Uterus (tissue), 4 donors: Measurements from ENCODE around the gene EEF1AKMT3. TPM values are rescaled to one million over a fixed set of nuclear protein-coding genes. Genes with fewer than 3 reads are reported as not detected.

Experiments
- DNase-seq, 2 donors: peaks; one replicate each; pipeline ENCODE4 v3.0.0-alpha.2; 2019 to 2020
- H3K27ac ChIP-seq, 2 donors: fragments of 200-600 bp; sonication (generic); 1 replicate in 1 of 2; 2 replicates in 1 of 2; pipeline ENCODE4 v1.5.1; 2016 to 2018
- H3K27me3 ChIP-seq, 2 donors: fragments of 200-600 bp; sonication (generic); one replicate each; pipeline ENCODE4 v1.5.1; 2018 to 2019; ENCODE audit warnings: control low read depth in 1 of 2
- H3K36me3 ChIP-seq, 2 donors: fragments of 200-600 bp; sonication (generic); one replicate each; pipeline ENCODE4 v1.5.1; 2019; ENCODE audit warnings: control low read depth in 1 of 2
- H3K4me1 ChIP-seq, 2 donors: fragments of 200-600 bp; sonication (generic); one replicate each; pipeline ENCODE4 v1.5.1; 2018 to 2019; ENCODE audit warnings: control low read depth in 1 of 2
- H3K4me3 ChIP-seq, 2 donors: fragments of 200-600 bp; sonication (generic); 1 replicate in 1 of 2; 2 replicates in 1 of 2; pipeline ENCODE4 v1.5.1; 2018 to 2019; ENCODE audit warnings: mild to moderate bottlenecking in 1 of 2
- H3K9me3 ChIP-seq, 2 donors: fragments of 200-600 bp; sonication (generic); one replicate each; pipeline ENCODE4 v1.5.1; 2019; ENCODE audit warnings: control low read depth in 1 of 2
- POLR2A ChIP-seq, 2 donors: fragments of 450-650 bp; IDR thresholded peaks; one replicate each; pipeline ENCODE4 v1.6.1; 2016; ENCODE audit warnings: antibody characterized with exemption in 2 of 2, mild to moderate bottlenecking in 1 of 2, moderate library complexity in 1 of 2
- intact Hi-C: fragments of 100-400 bp; cut with DNase I; formaldehyde crosslinking; loops from one replicate; pipeline ENCODE4 v1.15.1; 2023; ENCODE audit warnings: low total_unique reads
- total RNA-seq, 4 donors: library from RNA; depleted of rRNA in 3 of 4; stranded (reverse); fragments of >200 nt in 3 of 4; gene quantifications; one replicate each; pipeline versions ENCODE4 v1.1.0 to v1.2.4, GENCODE V29; 2014 to 2023
- TF ChIP-seq, protein P1 (sequence below), 4 experiments: fragments of 200-600 bp in 2 of 4; fragments of 450-650 bp in 2 of 4; sonication (generic) in 2 of 4; IDR thresholded peaks; one replicate each; pipeline ENCODE4 v1.5.1; 2016 to 2019; ENCODE audit warnings: antibody characterized with exemption in 4 of 4, mild to moderate bottlenecking in 2 of 4, moderate library complexity in 1 of 4
- donor health status: DM: yes; HTN: yes; CAD: no.

Gene EEF1AKMT3
- 10 to 100 TPM in 2 of 4 donors, 1 to 10 TPM in 2; 2.3 to 15.5 (median 11.5) TPM for total RNA-seq

DNA sequence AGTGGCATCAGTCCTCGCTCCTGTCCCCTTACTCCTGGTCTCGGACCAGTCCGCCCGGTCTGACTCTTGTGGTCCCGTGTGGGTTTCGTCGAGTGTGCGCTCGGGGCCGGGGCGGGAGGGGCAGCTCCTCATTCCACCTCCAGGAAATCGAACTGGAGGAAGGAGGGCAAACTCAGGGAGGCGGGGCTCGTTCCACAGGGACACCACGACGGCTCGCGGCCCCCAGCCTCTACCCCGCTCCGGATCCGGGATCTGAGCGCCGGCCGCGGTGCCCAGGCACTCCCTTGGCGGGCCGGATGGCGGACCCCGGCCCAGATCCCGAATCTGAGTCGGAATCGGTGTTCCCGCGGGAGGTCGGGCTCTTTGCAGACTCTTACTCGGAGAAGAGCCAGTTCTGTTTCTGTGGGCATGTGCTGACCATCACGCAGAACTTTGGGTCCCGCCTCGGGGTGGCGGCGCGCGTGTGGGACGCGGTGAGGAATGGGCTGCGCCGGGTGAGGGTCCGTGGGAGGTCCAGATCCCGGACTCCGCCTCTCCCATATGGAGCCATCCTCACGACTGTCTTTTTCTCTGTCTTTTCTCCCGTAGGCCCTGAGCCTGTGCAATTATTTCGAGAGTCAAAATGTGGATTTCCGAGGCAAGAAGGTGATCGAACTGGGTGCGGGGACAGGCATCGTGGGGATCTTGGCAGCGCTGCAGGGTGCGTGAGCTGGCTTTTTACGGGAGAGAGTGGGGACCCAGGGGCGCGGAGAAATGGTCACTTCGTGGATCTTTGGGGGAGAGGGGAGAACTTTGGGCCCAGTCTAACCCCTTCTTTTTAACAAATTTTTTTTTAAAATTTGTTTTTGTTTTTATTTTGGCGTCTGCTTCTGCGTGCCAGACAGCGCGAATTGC, at the start of gene EEF1AKMT3:
Gene EEF1AKMT3, plus strand, starts transcription at position 186 of the 894 bp plus-strand sequence. Its CDS starts 111 bp downstream, at position 297.
- TF ChIP-seq POLR2A (IDR thresholded peaks at IDR 0.05) = no peak
- TF ChIP-seq, protein P1, sequence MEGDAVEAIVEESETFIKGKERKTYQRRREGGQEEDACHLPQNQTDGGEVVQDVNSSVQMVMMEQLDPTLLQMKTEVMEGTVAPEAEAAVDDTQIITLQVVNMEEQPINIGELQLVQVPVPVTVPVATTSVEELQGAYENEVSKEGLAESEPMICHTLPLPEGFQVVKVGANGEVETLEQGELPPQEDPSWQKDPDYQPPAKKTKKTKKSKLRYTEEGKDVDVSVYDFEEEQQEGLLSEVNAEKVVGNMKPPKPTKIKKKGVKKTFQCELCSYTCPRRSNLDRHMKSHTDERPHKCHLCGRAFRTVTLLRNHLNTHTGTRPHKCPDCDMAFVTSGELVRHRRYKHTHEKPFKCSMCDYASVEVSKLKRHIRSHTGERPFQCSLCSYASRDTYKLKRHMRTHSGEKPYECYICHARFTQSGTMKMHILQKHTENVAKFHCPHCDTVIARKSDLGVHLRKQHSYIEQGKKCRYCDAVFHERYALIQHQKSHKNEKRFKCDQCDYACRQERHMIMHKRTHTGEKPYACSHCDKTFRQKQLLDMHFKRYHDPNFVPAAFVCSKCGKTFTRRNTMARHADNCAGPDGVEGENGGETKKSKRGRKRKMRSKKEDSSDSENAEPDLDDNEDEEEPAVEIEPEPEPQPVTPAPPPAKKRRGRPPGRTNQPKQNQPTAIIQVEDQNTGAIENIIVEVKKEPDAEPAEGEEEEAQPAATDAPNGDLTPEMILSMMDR (IDR thresholded peaks at IDR 0.05) = no peak
- DNase-seq = peak; percentile 61 to 63
- peak within 1 kb of the TSS; percentile 63 to 64 for H3K4me3 ChIP-seq

DNA sequence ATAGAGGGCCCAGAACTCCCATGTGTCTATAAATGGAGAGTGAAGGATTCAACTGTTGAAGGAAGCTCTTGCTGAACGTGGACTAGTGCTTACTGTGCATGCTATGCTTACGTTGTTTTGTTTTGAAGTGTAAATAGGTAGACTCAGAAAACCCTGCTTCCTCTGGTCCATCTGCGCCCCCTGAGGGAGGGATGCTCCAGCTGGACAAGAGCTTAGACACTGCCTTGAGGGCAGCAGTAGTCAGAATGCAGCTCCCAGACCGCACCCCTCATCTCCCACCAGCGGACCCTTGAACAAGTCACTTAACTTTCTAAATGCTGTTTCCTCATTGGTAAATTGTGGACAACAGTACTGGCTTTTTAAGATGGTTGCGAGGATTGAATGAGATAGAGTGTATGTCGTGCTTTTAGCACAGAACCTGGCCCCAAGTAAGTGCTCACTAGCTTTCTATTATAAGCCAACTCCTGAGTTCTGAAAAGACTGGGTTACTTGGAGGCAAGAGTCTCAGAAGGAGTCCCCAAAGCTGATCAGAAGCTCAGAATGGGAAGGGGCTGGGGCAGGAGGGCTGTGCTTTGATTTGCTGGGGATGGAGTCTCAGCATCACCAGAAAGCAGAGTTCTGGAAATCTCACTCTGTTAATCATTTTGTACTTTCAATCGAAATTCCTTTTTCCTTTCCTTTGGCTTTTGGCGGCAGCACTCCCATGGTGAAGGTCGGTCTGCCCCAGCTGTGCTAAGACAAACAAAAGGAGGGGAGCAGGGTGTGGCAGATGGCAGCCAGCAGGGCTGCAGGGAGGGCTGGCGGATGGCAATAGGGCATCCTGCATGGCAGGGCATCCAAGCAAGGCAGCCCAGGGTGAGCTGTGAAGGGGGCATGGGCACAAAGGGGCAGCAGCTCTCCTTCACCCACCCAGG, 49.4 kb upstream of the EEF1AKMT3 start:
- H3K4me1 ChIP-seq = no peaks in the 10 kb centered on the region
- intact Hi-C loops = no loop called here
- H3K27ac ChIP-seq = no peak overlapping the region
- H3K36me3 ChIP-seq = no peaks in the 10 kb centered on the region
- H3K9me3 ChIP-seq = no peaks in the 10 kb centered on the region
- no peaks in the 10 kb centered on the region for H3K27me3 ChIP-seq
- DNase-seq = no peak
- no peak for TF ChIP-seq POLR2A (IDR thresholded peaks at IDR 0.05)
- TF ChIP-seq, protein P1 (IDR thresholded peaks at IDR 0.05) = no peak
- H3K4me3 ChIP-seq = no peak overlapping the region

More for the DNA sequence above, at the start of gene EEF1AKMT3:
- Histone ChIP-seq H3K36me3 (no peaks in the 10 kb centered on the region), H3K27me3 (no peaks in the 10 kb centered on the region), H3K4me1 (peaks cover 0 to 8% of the 10 kb centered on the region in 2 donors), H3K27ac (peak within 1 kb of the TSS; percentile 89 to 96), H3K9me3 (no peaks in the 10 kb centered on the region)
- intact Hi-C loops = no loop called here

DNA sequence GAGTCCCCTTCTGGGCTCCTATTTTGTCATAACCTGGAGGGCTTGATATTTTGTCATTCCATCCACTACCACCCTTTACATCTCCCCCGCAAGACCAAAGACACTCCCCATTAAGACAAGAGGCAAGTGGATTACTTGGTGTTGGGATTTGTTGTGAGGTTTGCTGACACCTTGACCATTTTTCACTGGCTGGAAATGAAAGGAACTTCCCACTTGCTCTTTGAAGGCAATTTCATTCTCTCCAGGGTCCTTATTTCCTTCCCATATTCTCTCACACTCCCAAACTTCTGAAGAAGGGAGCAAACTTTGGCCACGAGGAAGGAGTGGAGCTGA, 48.8 kb upstream of the EEF1AKMT3 start:
- intact Hi-C loops = no loop called here

DNA sequence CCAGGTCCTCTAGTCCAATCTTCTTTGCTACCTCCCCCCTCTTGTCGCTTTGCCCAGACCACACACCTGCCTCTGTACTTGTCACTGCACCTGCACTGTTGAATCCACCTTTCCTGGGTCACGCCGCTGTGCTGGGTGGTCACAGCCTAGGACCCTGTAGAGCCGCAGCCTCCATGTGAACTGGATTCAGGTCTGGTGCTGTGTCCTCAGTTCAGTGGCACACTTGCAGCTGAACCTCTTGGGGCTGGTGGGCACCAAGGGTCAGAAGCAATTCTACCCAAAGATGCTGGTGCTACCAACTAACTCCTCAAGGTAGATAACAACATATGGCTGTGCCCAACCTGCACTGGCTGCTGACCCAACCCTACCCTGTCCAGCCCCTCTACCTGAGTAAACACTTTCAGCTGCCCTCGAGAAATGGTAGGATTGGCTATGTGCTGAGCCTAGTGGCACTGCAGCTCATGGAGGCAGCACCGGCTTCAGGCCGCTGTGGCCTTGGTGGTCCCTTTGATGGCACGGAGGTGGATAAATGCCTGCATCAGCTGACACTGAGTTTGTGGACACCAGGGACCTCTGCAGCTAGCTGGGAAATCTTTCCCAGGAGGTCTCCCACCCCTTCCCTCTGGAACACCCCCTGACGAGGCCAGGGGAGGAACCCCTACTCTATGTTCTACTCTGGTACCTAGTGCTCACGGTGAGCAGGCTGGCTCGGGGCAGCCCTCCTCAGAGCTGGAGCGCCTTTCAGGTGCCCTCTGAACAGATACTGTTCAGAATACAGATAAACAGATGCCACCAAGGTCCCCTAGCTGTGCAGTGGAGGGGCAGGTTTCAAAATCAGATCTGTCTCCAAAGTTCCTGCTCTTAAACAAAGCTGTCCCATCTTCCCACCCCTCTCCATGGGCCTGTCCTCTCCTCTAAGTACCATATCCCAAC, 48.1 kb upstream of the EEF1AKMT3 start:
- DNase-seq = no peak
- Histone ChIP-seq H3K36me3 (no peaks in the 10 kb centered on the region), H3K4me1 (no peaks in the 10 kb centered on the region), H3K27ac (no peak overlapping the region), H3K4me3 (no peak overlapping the region), H3K27me3 (no peaks in the 10 kb centered on the region), H3K9me3 (no peaks in the 10 kb centered on the region)
- no peak for TF ChIP-seq POLR2A (IDR thresholded peaks at IDR 0.05)
- TF ChIP-seq, protein P1 (IDR thresholded peaks at IDR 0.05) = no peak
- intact Hi-C loops = no loop called here

More for the DNA sequence above, 48.8 kb upstream of the EEF1AKMT3 start:
- no peak for DNase-seq
- no peak overlapping the region for H3K27ac ChIP-seq
- no peaks in the 10 kb centered on the region for H3K9me3 ChIP-seq
- no peak overlapping the region for H3K4me3 ChIP-seq
- TF ChIP-seq, protein P1 (IDR thresholded peaks at IDR 0.05) = no peak
- H3K36me3 ChIP-seq = no peaks in the 10 kb centered on the region
- H3K27me3 ChIP-seq = no peaks in the 10 kb centered on the region
- no peaks in the 10 kb centered on the region for H3K4me1 ChIP-seq
